ENCODE results near the gene GINS3. TPM values are rescaled to one million over a fixed set of nuclear protein-coding genes. Genes with fewer than 3 reads are reported as not detected.

Gene GINS3
- total and polyA plus RNA-seq, 2 experiments from 2014 or later = 8.8 to 17.8 TPM

DNA sequence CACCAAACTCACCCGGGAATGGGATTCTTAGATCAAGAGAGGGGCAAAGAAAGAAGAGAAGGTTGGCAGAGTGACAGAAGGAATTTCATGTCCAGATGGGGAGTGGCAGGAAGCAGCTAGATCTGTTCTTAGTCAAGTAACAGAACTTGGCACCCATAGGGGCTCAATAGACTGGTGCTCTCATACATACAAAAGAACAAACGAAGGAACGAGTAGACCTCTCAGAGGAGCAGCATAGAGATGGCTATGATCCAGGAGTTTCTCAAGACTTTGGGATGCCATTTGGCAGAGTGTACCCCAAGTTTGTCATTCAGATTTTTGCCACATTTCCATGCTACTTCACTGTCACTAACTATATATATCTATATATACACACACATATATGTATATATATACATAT is 47.9 kb downstream of the GINS3 start:
- no peaks in the 10 kb centered on the region for H4K20me1 ChIP-seq (replicated peaks; ENCODE audit: insufficient read depth)
- no peaks in the 10 kb centered on the region for H3K79me2 ChIP-seq (replicated peaks; ENCODE audit: insufficient read depth)
- Mint-ChIP-seq H3K27me3 (ENCODE audit: insufficient read depth, low read depth, poor library complexity) (peaks cover 4% of the 10 kb centered on the region), H3K4me1 (no peaks in the 10 kb centered on the region), H3K9me3 (peaks cover 3% of the 10 kb centered on the region), H3K36me3 (ENCODE audit: low read depth) (no peaks in the 10 kb centered on the region), H3K27ac (no peak overlapping the region), H3K4me3 (no peak overlapping the region)
- H3K9me2 ChIP-seq (ENCODE audit: insufficient read depth) = 0 out of 2 replicates have a peak, but pooled peaks cover 7% of the 10 kb centered on the region
- DNase-seq (ENCODE audit: low spot score) (no peak), ATAC-seq (no peak)
- no peaks in the 10 kb centered on the region for H3K4me1 ChIP-seq (ENCODE audit: insufficient read depth)
- no peak overlapping the region for H3K4me2 ChIP-seq
- no peak overlapping the region for H3K4me3 ChIP-seq
- H2AFZ ChIP-seq = no peak overlapping the region
- H3K36me3 ChIP-seq (ENCODE audit: insufficient read depth) = no peaks in the 10 kb centered on the region
- no peaks in the 10 kb centered on the region for H3K27me3 ChIP-seq (ENCODE audit: insufficient read depth)
- no peaks in the 10 kb centered on the region for H3F3A ChIP-seq (replicated peaks; ENCODE audit: low read depth)
- H3K27ac ChIP-seq (ENCODE audit: low read depth) = no peak overlapping the region
- TF ChIP-seq POLR2AphosphoS5 (IDR thresholded peaks at IDR 0.05; ENCODE audit: low read depth) = no peak

DNA sequence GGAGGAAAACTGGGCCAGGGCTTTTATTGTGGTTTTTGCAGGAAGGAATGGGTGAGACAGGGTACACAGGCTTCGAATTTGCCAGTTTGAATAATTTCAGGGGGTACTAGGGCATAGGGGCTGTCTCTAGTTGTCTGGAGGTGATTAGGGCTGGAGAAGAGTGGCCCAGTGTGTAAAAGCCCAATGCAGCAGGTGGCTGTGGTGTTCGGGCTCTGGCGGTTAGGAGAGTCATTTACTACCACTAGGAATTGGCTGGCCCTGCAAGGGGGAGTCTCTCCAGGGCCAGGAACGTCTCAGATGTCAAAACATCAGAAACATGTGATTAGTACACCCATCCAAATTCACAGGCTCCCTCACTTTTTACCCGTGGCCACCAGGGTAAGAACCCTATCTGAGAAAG is 50.3 kb downstream of the GINS3 start:
- Histone ChIP-seq H2AFZ (no peak overlapping the region), H3K36me3 (ENCODE audit: insufficient read depth) (no peaks in the 10 kb centered on the region), H3K4me2 (no peak overlapping the region), H3K27ac (ENCODE audit: low read depth) (no peak overlapping the region), H3F3A (replicated peaks; ENCODE audit: low read depth) (no peaks in the 10 kb centered on the region), H3K27me3 (ENCODE audit: insufficient read depth) (no peaks in the 10 kb centered on the region), H3K79me2 (replicated peaks; ENCODE audit: insufficient read depth) (no peaks in the 10 kb centered on the region), H3K4me3 (no peak overlapping the region), H3K9me2 (ENCODE audit: insufficient read depth) (0 out of 2 replicates have a peak, but pooled peaks cover 3% of the 10 kb centered on the region), H3K4me1 (ENCODE audit: insufficient read depth) (no peaks in the 10 kb centered on the region), H4K20me1 (replicated peaks; ENCODE audit: insufficient read depth) (no peaks in the 10 kb centered on the region)
- H3K27me3 Mint-ChIP-seq (ENCODE audit: insufficient read depth, low read depth, poor library complexity) = peaks cover 4% of the 10 kb centered on the region
- no peaks in the 10 kb centered on the region for H3K4me1 Mint-ChIP-seq
- ATAC-seq (no peak), DNase-seq (ENCODE audit: low spot score) (no peak)
- peaks cover under 1% of the 10 kb centered on the region; the same call in 2 of the 3 replicates for H3K9me3 Mint-ChIP-seq
- no peak for TF ChIP-seq ZNF114 (CRISPR knock-in tag; IDR thresholded peaks at IDR 0.05)
- TF ChIP-seq JUNB (IDR thresholded peaks at IDR 0.05; ENCODE audit: unreplicated experiment) = no peak
- no peak for TF ChIP-seq ETS1 (IDR thresholded peaks at IDR 0.05)
- TF ChIP-seq ZNF331 (CRISPR knock-in tag; IDR thresholded peaks at IDR 0.05; ENCODE audit: low read depth) = no peak
- TF ChIP-seq EZH2phosphoT487 (IDR thresholded peaks at IDR 0.05; ENCODE audit: unreplicated experiment) = no peak
- no peak for TF ChIP-seq EZH2 (IDR thresholded peaks at IDR 0.05; ENCODE audit: low read depth, unreplicated experiment)
- TF ChIP-seq CTCF (conservative IDR thresholded peaks at IDR 0.05; ENCODE audit: low read depth in 2 of 2) = no peak
- no peak for TF ChIP-seq STAT1 (IDR thresholded peaks at IDR 0.05; ENCODE audit: unreplicated experiment)
- TF ChIP-seq POLR2AphosphoS5 (IDR thresholded peaks at IDR 0.05; ENCODE audit: low read depth) = no peak
- no peak overlapping the region for H3K27ac Mint-ChIP-seq
- H3K4me3 Mint-ChIP-seq = no peak overlapping the region
- no peaks in the 10 kb centered on the region for H3K36me3 Mint-ChIP-seq (ENCODE audit: low read depth)

All from GM23338 (cell line).